ENCODE data around the gene PAIP2B.

DNA sequence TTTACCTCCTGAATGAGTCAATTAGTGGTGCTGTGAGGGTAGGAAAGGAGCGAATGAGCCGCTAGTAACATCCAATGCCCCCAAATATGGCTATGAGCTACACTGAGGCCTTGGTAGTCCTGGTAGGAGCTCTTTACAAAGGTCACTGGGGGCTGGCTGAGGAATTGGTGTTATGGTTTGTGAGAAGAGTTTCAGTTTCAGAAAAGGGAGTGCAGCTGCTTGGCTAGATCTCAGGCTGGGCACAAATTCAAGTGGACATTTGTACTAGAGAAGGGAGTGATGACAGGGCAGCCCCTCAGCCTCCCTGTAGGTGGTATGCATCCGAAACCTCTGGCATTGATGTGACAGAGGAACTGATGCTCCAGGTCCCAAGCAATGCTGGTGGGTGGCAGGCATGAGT is 13.9 kb upstream of the PAIP2B start:
- no peak for TF ChIP-seq CTCF (IDR thresholded peaks at IDR 0.05)
- TF ChIP-seq EZH2 (IDR thresholded peaks at IDR 0.05) = no peak
- TF ChIP-seq EZH2phosphoT487 (IDR thresholded peaks at IDR 0.05) = no peak
